ENCODE data around the gene PRKCSH.
"Not testable (repeated sequence)": the region's sequence is repeated elsewhere in the genome, so short reads cannot be mapped to it uniquely, and the experiment has no call there.

PRKCSH gene

GRCh38 chr19:11418094-11418548 is 17.3 kb upstream of the PRKCSH start:
- DNase-seq (ENCODE audit: low read depth, low spot score), result no peak
- H3K4me3 ChIP-seq (ENCODE audit: low read length), result no peak overlapping the region

GRCh38 chr19:11418549-11419506 is 16.6 kb upstream of the PRKCSH start, which contains the start of gene RGL3:
Gene RGL3, minus strand, starts transcription at chr19:11419314. Its CDS starts 36 bp downstream, at chr19:11419278.
- no peak for DNase-seq (ENCODE audit: low read depth, low spot score)
- H3K4me3 ChIP-seq (ENCODE audit: low read length), result no peak within 1 kb of the TSS

GRCh38 chr19:11420429-11421370 is 14.7 kb upstream of the PRKCSH start:
- no peak for DNase-seq (ENCODE audit: low read depth, low spot score)
- H3K4me3 ChIP-seq (ENCODE audit: low read length), result no peak overlapping the region

GRCh38 chr19:11421371-11422098 is 13.9 kb upstream of the PRKCSH start:
- peak overlapping the region; percentile 39; the same call in 1 of the 2 replicates for H3K4me3 ChIP-seq (ENCODE audit: low read length)
- peak; percentile 33 for DNase-seq (ENCODE audit: low read depth, low spot score)

GRCh38 chr19:11422163-11423065 is 13.0 kb upstream of the PRKCSH start:
- DNase-seq (ENCODE audit: low read depth, low spot score), result peak; percentile 61
- peak overlapping the region; percentile 39 for H3K4me3 ChIP-seq (ENCODE audit: low read length)

GRCh38 chr19:11423164-11423790 is 12.2 kb upstream of the PRKCSH start:
- no peak overlapping the region for H3K4me3 ChIP-seq (ENCODE audit: low read length)
- no peak for DNase-seq (ENCODE audit: low read depth, low spot score)

GRCh38 chr19:11423791-11424181 is 11.6 kb upstream of the PRKCSH start:
- no peak for DNase-seq (ENCODE audit: low read depth, low spot score)
- H3K4me3 ChIP-seq (ENCODE audit: low read length), result no peak overlapping the region

- no peak overlapping the region for H3K4me3 ChIP-seq (ENCODE audit: low read length)
- no peak for DNase-seq (ENCODE audit: low read depth, low spot score)
These were observed 9.5 kb upstream of the PRKCSH start for GRCh38 chr19:11425719-11426457.

GRCh38 chr19:11426656-11427055 is 8.8 kb upstream of the PRKCSH start:
- no peak overlapping the region for H3K4me3 ChIP-seq (ENCODE audit: low read length)
- no peak for DNase-seq (ENCODE audit: low read depth, low spot score)

- H3K4me3 ChIP-seq (ENCODE audit: low read length); DNase-seq (ENCODE audit: low read depth, low spot score): not testable (repeated sequence)
These were observed 1.9 kb upstream of the PRKCSH start for GRCh38 chr19:11433526-11433925.

GRCh38 chr19:11434703-11435056 is 755 bp upstream of the PRKCSH start:
- peak overlapping the region; percentile 64 for H3K4me3 ChIP-seq (ENCODE audit: low read length)
- no peak for DNase-seq (ENCODE audit: low read depth, low spot score)

- DNase-seq (ENCODE audit: low read depth, low spot score), result no peak
- peak overlapping the region; percentile 99 for H3K4me3 ChIP-seq (ENCODE audit: low read length)
These were observed 438 bp downstream of the PRKCSH start for GRCh38 chr19:11435833-11436313.

GRCh38 chr19:11437955-11438354 is 2.5 kb downstream of the PRKCSH start:
- H3K4me3 ChIP-seq (ENCODE audit: low read length), result no peak overlapping the region
- DNase-seq (ENCODE audit: low read depth, low spot score), result no peak

GRCh38 chr19:11444059-11444458 is 8.6 kb downstream of the PRKCSH start:
- DNase-seq (ENCODE audit: low read depth, low spot score), result no peak
- H3K4me3 ChIP-seq (ENCODE audit: low read length), result no peak overlapping the region

- DNase-seq (ENCODE audit: low read depth, low spot score), result no peak
- no peak overlapping the region for H3K4me3 ChIP-seq (ENCODE audit: low read length)
These were observed 9.7 kb downstream of the PRKCSH start for GRCh38 chr19:11445141-11445540.

- no peak overlapping the region for H3K4me3 ChIP-seq (ENCODE audit: low read length)
- no peak for DNase-seq (ENCODE audit: low read depth, low spot score)
These were observed 10.8 kb downstream of the PRKCSH start for GRCh38 chr19:11446271-11446651.

All from Jurkat, Clone E6-1 (cell line).